ENCODE results near the gene TMEM92.

TMEM92 gene

DNA sequence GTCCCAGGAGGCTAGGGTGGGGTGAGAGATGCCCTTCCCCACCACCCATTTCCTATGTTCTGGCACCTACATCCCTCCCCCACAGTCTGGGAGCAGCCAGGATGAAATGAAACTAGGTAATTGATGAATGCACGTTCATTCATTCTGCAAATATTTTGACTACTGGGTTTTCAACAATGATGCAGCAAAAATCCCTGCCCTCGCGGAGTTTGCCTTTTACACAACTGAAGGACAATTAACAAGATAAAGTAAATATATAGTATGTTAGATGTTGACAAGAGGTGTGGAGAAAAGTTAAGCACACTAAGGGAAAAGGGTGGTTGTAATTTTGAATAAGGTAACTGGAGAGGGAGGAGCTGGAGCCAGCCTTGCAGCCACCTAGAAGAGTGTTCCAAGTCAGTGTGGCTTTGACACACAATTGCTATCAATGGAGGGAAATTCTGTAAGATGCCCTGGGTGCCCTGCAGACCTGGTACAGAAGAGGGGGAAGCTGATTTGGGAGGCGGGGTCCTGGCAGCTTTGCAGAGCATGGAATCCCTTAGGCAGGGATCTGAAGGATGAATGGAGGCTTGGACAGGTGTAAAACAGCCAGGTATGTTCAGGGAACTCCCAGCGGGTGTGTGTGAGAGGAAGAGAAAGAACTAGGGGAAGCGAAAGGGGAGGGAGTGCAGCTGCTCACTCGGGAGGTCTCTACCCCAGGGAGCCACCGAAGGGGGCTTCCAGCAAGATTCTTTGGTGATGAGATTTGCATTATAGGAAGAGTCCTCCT lies 2.5 kb downstream of the TMEM92 start:
- H3K4me3 ChIP-seq (replicated peaks; ENCODE audit: low read depth, low read length): no peak overlapping the region
- no peak for DNase-seq (ENCODE audit: low read depth)
- TF ChIP-seq, protein P1, sequence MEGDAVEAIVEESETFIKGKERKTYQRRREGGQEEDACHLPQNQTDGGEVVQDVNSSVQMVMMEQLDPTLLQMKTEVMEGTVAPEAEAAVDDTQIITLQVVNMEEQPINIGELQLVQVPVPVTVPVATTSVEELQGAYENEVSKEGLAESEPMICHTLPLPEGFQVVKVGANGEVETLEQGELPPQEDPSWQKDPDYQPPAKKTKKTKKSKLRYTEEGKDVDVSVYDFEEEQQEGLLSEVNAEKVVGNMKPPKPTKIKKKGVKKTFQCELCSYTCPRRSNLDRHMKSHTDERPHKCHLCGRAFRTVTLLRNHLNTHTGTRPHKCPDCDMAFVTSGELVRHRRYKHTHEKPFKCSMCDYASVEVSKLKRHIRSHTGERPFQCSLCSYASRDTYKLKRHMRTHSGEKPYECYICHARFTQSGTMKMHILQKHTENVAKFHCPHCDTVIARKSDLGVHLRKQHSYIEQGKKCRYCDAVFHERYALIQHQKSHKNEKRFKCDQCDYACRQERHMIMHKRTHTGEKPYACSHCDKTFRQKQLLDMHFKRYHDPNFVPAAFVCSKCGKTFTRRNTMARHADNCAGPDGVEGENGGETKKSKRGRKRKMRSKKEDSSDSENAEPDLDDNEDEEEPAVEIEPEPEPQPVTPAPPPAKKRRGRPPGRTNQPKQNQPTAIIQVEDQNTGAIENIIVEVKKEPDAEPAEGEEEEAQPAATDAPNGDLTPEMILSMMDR (IDR thresholded peaks at IDR 0.05; ENCODE audit: low read length, missing control alignments): no peak

DNA sequence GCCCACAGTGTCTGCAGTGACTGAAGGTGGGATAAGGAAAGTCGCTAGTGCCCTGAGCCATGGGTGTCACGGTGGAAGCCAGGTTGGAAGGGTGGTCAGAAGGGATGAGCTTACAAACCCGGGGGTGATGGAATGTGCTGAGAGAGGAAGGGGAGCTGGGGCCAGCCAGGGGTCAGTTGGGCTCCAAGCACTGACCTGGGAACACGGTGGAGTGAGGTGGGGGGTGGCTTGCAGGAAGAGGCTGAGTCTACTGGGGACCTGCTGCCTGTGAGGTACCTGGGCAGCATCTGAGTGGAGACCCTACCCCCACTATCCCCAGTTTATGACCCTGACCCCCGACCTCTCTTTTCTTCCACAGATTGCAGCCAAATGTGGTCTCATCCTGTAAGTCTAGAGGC lies 3.1 kb downstream of the TMEM92 start:
- no peak overlapping the region for H3K4me3 ChIP-seq (replicated peaks; ENCODE audit: low read depth, low read length)
- TF ChIP-seq, protein P1 (IDR thresholded peaks at IDR 0.05; ENCODE audit: low read length, missing control alignments): no peak
- DNase-seq (ENCODE audit: low read depth): no peak

DNA sequence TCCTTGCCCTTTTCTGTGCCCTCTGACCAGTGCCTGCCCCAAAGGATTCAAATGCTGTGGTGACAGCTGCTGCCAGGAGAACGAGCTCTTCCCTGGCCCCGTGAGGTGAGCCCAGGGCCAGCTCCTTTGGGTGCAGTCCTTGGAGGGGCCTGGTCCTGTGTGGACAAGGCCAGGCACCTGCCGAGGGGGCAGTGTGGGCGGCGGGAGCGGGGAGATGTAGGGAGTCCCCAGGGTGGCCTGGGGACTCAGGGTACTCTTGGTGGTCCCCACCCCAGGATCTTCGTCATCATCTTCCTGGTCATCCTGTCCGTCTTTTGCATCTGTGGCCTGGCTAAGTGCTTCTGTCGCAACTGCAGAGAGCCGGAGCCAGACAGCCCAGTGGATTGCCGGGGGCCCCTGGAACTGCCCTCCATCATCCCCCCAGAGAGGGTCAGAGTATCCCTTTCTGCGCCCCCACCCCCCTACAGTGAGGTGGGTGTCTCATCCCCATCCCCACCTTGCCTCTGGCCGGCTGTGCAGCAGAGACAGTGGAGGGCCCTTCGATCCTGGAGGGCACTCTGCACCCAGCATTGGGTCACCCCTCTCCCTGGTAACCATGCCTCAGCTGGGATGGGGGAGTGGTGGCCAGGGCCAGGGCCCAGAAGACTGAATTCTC lies 4.4 kb downstream of the TMEM92 start:
- DNase-seq (ENCODE audit: low read depth): no peak
- TF ChIP-seq, protein P1 (IDR thresholded peaks at IDR 0.05; ENCODE audit: low read length, missing control alignments): no peak
- no peak overlapping the region for H3K4me3 ChIP-seq (replicated peaks; ENCODE audit: low read depth, low read length)

DNA sequence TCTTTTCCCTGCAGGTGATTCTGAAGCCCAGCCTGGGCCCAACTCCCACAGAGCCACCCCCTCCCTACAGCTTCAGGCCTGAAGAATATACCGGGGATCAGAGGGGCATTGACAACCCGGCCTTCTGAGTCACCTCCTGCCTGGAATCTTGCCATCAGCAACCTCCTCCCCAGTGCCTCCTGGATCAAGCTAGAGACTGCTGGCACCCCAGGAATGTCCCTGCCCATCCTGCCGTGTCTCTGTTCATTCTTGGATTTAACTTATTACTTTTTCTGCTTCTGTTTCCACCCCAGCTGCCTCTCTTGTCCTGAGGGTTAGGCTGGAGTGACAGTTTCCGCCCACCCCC lies 4.9 kb downstream of the TMEM92 start:
- TF ChIP-seq, protein P1 (IDR thresholded peaks at IDR 0.05; ENCODE audit: low read length, missing control alignments): no peak
- peak; percentile 28 for DNase-seq (ENCODE audit: low read depth)

DNA sequence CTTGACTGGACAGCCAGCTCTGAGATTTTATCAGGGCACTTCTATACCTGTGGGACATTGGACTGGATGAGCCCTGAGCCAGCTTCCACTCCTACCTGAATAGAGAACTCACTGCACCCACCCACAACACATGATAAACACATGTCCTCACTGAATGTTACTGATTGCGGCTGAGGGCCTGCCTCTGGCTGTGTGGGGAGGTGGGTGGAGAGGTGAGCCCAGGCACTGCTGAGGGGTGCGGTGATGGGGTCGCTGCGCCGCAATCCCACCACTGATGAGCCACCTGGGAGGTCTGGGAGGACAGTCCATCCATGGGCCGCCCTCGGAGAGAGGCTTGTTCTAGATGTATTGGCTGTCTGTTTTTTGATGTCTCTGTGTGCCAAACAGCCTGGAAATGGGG lies 5.4 kb downstream of the TMEM92 start:
- DNase-seq (ENCODE audit: low read depth): no peak
- no peak overlapping the region for H3K4me3 ChIP-seq (replicated peaks; ENCODE audit: low read depth, low read length)
- TF ChIP-seq, protein P1 (IDR thresholded peaks at IDR 0.05; ENCODE audit: low read length, missing control alignments): no peak

More for the DNA sequence above, 4.9 kb downstream of the TMEM92 start:
- H3K4me3 ChIP-seq (replicated peaks; ENCODE audit: low read depth, low read length): no peak overlapping the region

DNA sequence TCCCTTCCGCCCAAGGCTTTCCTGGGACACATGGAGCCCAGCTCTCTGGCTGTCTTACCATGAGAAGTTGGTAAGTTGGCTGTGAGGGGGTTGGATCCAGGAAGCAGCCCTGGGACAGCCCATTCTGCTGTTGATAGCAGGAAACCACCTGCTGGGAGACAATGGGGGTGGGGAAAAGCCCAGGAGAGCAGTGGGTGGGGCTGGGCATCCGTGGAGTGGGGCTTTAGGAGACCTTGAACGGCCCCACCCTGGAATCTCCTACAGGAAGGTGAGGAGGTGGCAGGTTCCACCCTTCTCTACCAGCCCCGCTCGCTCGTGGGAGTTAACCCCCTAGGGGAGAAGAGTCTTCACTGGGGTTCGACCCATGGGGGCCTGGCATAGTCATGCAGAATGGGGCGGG lies 5.8 kb downstream of the TMEM92 start:
- DNase-seq (ENCODE audit: low read depth): no peak
- TF ChIP-seq, protein P1 (IDR thresholded peaks at IDR 0.05; ENCODE audit: low read length, missing control alignments): no peak
- no peak overlapping the region for H3K4me3 ChIP-seq (replicated peaks; ENCODE audit: low read depth, low read length)

All from fibroblast of pulmonary artery (primary cell).